ENCODE results near the gene MAPKAP1.

Gene MAPKAP1

DNA sequence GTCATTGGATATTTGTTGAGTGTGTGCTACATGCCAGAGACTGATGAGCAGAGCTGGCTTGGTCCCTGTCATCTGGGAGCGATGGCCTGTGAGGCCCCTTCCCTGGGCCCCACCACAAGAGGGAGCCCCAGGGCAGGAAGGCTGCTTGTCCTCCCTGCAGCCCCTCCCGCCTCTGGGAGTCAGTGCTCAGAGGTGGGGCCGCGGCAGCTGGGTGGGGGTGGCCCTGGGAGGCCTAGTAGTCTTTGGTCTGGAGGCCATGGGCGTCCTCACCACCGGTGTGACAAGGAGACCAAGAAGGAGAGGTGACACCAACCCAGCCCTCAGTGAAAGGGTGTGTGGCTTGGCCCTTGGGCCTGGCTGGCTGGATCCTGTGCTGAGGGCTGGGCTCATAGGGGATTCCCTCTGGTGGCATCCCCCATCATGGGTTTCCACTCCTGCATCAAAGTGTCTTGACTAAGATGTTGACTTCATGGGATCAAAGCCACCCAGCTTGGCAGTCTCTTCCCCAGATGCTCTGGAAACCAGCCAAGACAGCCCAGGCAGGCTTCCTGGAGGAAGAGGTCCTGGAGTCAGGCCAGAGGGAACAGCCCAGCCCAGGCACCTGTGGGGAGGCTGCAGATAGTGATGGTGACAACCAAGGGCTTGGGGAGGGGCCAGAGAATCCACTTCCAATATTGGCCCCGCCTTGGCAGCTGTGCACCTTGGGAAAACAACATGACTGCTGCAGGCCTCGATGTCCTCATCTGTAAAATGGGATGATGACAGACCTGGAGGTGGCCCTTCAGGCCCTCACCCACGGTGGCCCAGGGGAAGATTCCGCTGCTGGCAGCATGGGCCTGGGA, 278.7 kb downstream of the MAPKAP1 start:
- no peak for DNase-seq

DNA sequence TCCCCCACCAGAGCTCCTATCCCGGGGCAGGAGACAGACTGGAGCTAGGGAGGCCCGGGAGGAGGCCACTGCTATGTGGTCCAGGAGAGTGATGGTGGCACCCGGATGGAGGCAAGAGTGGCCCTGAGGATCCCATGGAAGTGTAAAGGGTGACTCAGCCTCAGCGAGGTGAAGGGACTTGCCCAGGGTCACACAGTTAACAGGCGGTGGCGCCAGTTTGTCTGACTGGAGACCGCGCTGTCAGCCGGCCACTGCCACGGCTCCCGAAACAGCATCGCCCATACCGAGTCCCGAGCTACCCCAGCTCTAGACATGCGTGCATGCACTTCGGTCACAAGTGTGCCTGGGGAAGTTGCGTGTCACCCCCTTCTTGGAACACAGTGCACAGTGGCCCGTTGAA, 279.5 kb downstream of the MAPKAP1 start:
- no peak for DNase-seq

DNA sequence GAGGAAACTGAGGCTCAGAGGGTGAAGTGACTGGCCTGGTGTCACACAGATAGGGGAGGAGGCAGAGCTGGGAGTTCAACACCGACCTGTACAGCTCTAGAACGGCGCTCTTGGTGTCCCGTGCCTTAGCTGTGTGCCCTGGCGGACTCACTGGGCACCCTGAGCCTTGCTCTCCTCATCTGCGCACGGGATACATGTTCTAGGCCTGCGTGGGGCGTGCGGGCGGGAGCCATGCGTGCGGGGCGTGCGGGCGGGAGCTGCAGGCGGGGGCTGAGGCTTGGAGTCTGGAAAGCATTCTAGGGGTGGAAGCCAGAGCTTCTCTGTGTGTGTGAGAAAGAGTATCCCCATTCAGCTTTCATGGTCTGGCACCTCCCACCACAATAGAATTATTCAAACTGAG, 280.1 kb downstream of the MAPKAP1 start:
- no peak for DNase-seq

DNA sequence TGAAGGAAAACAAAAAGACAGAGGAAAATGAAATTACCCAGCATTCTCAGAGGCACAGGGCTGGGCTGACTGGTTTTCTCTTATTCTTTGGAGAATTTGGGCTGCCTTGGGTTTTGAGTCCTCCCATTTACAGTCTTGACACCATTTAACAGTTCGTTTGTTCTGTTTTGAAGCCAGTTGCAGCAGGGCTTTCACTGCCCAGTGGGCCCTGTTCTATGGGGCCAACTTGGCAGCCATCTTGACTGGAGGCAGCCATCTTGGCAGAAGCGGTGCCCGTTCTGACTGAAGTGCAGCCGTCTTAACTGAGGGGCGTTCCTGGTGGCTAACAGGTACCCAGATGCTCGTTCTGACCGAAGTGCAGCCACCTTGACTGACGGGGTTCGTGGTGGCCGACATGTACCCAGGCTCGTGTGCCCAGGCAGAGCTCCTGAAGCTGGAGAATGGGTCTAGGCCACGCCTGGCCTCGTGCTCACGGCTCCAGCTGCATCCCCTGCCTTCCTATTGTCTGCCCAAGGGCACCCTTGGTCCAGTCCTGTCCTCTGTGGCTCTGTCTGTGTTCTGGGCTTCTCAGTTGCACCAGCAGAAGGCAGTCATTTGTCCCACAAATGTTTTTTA, 281.0 kb downstream of the MAPKAP1 start:
- DNase-seq = no peak

DNA sequence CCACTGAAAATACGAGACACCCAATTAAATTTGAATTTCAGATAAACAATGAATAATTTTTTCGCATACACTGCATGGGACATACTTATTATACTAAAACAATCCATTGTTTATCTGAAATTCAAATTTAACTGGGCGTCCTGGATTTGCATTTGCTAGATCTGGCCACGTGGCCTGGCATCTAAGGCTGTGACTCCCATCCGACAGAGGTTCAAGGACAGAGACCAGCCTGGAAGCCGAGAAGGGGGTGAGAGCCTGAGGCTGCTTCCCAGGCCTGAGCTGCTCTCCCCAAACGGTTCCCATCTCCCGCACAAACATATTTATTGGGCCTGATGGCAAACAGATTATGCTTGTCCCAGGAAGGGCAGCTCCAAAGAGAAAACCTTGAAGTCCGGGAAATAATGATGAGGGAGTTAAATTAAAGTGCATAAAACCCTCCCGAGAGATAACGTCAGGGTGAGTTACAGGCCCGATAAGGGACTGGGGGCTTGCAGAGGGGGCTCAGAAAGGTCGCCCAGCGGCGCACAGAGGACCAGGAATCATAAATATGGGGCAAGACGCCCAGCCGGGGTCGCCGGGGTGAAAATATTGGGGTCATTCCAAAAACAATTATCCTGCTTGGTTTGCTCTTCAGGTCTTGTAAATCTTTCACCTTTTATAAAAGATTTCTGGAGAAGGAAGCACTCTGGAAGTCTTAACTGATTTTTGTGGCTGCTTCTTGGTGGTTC, 281.7 kb downstream of the MAPKAP1 start:
- DNase-seq = no peak

DNA sequence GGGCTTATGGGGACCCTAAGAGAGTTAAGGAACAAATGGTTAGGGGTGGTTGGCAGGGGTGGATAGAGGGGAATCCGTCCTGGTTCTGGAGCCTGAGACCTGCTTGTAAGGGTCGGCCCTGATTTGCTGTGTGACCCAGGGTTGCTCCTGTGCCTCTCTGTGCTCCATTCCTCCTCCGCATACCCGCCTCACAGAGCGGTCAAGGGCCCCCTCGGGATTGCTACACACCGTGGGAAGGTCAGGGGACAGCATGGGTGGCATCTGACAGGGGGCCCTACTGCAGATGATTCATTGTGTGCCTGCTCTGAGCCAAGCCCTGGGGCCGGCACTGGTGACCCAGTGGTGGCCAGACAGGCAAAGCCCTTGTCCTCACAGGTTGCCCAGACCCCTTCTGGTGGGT, 283.0 kb downstream of the MAPKAP1 start:
- no peak for DNase-seq

DNA sequence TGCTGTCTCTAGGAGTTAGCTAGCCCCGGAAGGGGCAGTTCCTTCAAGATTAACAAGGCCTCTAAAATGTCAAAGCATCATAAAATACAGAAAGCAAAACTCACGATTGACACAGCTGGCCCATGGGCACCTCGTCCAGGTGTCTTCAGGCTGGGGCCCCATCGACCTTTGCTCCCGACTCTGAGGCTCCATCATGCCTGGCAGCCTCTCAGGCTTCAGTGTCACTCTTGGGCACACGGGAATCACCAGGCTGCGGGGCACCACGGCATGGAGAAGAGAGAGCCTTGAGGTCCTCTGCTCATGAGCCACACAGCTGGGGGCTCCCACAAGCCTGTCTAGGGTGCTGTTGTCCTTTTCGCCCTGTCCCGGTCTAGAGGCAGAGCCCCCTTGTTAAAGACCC, 284.2 kb downstream of the MAPKAP1 start:
- no peak for DNase-seq

DNA sequence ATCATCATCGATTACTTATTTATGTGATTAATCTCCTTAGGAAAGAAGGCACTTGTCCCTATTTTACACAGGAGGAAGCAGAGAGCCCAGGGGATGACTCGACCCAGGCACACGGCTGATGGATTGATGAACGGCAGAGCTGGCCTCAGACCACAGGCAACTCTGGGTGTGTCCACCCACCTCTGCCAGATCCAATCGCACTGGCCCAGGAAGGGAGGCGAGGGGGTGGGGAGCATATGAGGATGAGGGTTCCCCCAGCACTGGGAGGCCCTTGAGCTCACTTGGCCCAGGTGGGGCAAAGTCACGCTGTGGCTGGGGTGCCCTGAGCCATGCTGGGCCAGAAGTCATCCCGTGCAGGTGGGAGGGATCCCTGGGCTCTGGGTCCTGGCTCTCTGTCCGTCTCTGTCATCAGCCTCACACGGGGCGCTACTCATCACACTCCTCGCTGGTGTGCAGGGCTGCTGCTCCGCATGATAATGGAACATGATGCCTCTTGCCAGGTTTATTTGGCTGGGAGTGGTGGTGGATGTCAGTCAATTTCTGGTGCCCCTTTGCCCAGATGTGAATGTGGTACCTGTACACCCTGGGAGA, 285.3 kb downstream of the MAPKAP1 start:
- DNase-seq = no peak

DNA sequence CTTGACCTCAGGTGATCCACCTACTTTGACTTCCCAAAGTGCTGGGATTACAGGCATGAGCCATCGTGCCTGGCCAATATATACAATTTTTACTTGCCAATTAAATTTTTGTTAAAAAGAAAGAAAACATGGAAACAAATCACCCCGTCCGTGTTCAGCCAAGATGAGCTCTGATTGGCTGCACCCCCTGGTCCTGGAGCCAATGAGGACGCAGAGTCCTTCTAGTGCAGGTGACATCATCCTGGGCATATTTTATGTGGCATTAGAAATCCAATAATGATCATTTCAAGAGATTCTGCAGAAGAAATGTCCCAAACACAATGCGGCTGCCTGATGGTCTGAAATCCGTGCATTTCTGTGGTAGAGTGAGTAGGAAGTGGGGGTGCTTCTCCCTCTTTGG, 285.8 kb downstream of the MAPKAP1 start:
- no peak for DNase-seq

DNA sequence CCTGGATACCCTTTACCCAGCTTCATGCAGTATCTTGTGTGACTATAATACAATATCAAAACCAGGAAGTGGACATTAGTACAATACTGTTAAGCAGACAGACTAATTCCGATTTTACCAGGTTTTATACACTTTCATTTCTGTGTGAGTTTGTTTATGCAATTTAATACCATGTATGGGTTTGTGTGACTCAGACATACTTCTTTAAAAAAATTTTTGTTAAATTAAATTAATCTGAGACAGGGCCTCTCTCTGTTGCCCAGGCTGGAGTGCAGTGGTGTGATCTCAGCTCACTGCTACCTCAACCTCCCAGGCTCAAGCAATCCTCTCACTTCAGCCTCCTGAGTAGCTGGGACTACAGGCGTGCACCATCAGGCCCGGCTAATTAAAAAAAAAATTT, 288.6 kb downstream of the MAPKAP1 start:
- DNase-seq = no peak

DNA sequence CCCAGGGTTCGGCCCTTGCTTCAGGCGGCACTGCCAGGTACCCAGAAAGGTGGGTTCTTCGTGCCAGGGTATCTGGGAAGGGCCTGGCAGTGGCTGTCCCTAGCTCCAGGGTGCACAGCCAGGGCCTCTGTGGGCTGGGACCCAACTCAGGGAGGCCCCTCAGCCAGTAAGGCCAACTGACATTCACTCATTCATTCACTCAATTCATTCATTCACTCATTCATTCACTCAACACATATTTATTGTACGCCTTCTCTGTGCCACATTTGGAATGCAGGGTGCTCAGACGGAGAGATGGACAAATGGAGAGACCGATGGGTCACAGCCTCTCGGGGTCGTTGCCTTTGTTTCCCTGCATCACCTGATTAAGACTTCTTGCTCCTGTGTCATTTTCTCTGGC, 290.5 kb downstream of the MAPKAP1 start:
- no peak for DNase-seq

DNA sequence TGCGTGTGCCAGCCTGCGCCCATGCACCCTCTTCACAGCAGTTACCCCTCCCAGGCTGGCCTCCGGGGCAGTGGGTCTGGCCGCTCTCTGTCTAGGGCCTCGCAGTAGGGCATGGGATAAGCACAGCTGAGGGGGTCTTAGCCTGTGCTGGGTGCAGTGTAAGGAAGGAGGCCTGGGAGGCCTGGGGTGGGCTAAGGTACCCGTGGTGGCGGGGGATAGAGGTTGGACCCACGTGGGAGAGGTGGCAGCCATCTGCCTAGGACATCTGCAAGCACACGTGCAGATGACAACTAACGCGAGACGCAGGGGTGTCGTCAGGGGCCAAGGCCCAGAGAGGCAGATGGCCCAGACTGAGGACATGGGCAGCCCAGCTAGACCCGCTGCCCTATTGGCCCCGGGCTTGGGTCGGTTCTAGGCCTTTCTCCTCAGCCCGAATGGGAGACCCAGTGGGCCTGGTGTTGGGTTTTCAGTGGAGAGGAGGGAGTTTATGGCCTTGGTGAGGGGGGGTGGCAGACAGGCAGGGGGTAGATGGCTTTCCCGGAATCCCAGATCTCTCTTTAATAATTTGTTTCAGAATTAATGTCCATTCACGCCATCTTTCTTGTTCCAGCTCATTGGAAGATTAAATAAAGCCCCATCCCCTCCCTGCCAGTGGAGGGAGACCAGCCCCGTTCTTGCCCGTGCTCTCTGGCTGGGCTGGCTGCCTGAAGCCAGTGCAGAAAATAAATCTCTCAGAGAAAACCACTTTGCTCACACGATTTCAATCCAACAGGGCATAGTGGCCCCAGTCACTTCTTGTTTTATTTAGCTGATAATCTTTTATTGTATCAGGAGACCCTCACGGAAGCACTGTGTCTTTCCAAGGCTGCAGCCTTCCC, 291.2 kb downstream of the MAPKAP1 start:
- no peak for DNase-seq

DNA sequence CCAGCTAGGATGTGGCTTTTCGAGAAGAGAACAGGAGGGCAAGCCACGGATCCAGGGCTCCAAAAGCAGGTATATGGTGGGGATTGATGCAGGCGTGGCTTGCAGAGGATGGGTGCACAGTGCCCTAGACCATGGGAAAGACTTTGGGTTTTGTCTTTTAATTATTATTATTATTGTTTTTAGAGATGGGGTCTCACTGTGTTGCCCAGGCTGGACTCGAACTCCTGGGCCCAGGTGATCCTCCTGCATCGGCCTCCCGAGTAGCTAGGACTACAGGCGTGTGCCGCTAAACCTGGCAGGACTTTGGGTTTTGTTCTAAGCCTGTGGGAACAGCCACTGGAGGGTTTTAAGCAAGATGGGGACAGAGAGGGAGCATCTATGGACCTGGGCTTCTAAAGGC, 293.4 kb downstream of the MAPKAP1 start:
- no peak for DNase-seq

DNA sequence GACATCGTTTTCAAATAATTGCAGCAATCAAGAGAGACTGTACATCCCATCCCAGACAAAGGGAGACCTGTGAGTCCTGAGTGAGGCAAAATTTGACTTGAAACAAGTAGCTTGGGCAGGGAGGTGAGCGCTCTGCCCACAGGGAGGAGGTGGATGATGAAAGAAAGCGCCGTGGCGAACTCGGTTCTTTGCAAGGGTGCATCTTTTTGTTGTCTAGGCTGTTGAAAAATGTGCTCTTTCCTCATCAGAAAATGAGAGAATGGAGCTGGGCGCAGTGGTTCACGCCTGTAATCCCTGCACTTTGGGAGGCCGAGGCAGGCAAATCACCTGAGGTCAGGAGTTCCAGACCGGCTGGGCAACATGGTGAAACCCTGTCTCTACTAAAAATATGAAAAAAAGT, 294.8 kb downstream of the MAPKAP1 start:
- no peak for DNase-seq

DNA sequence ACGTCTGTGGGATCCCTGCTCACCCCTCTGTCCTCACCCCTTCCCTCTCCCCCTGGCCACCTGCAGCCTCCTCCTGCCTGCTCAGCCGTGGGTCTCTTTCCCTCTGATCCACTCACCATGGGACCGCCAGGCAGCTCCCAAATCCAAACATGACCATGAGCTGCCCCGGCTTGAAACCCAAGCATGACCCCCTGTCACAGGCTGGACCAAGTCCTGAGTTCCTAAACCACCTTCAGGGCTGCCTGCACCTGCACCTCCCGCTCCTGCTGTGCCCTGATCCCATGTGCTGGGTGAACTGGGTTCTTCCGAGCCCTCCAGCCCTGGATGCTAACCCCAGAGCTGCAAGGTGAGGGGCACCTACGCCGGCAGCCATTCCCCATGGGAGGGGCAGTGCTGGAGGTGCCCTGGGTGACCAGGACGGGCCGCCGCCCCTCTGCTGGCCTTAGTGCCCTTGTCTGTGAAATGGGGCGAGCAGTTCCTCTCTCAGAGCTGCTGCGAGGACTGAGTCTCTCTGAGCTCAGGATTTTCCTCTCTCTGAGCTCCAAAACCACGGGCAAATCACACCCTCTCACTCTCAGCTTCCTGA, 295.7 kb downstream of the MAPKAP1 start:
- DNase-seq = no peak

DNA sequence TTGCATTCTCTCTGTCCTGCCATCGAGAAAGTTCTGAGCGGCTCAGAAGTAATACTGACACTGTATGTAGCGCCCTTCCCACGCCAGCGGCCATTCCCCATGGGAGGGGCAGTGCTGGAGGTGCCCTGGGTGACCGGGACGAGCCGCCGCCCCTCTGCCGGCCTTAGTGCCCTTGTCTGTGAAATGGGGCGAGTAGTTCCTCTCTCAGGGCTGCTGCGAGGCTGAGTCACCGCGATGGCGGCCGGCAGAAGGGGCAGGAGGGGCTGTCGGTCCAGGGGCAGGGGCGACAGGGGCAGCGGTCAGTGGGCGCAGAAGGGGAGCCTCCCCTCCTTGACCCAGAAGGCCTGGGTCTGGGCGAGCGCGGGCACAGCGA, 296.5 kb downstream of the MAPKAP1 start:
- no peak for DNase-seq

DNA sequence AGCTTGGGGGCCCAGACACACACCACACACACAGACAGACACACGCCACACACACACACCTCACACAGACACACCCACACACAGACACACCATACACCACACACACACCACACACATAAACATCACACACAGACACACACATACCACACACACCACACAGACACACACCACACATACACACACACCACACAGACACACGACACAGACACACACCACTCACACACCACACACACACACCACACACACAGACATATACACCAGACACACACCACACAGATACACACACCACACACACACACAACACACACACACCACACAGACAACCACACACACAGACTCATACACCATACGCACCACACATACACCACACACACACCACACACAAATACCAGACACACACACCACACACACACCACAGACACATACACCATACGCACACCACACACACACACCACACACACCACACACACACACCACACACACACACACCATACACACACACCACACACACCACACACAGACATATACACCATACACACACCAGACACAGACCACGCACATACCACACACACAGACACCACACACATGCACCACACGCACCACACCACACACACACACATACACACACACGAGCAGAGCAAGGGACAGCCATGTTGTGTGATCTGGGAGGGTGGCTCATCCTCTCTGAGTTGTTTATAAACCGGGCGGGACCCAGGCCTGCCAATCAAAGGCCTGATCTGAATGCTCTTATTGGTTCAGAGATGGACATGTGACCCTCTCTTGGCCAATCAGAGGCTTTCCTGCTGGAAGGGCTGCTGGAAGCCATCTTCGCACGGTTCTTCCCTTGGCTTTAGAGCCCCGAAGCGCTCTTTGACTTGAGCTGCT, 297.1 kb downstream of the MAPKAP1 start:
- DNase-seq = no peak

DNA sequence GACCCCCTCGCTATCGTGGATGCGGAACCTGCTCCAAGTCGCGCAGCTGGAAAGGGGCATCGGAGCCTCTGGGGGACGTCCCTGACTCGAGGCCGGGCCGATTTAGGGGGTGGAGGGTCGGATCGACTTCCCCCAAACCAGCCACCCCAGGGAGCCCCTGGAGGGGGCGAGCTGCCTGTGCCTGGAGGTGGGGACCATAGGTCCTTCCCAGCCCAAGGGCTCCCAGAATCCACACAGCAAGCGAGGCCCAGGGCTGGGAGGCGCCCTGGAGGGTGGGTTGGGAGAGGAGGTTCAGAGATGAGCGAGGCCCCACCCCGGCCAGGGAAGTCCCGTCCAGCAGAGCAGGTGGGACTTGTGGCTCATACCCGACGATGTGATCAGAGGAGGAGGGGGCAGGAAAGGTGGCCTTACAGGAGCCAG, 297.8 kb downstream of the MAPKAP1 start:
- no peak for DNase-seq

DNA sequence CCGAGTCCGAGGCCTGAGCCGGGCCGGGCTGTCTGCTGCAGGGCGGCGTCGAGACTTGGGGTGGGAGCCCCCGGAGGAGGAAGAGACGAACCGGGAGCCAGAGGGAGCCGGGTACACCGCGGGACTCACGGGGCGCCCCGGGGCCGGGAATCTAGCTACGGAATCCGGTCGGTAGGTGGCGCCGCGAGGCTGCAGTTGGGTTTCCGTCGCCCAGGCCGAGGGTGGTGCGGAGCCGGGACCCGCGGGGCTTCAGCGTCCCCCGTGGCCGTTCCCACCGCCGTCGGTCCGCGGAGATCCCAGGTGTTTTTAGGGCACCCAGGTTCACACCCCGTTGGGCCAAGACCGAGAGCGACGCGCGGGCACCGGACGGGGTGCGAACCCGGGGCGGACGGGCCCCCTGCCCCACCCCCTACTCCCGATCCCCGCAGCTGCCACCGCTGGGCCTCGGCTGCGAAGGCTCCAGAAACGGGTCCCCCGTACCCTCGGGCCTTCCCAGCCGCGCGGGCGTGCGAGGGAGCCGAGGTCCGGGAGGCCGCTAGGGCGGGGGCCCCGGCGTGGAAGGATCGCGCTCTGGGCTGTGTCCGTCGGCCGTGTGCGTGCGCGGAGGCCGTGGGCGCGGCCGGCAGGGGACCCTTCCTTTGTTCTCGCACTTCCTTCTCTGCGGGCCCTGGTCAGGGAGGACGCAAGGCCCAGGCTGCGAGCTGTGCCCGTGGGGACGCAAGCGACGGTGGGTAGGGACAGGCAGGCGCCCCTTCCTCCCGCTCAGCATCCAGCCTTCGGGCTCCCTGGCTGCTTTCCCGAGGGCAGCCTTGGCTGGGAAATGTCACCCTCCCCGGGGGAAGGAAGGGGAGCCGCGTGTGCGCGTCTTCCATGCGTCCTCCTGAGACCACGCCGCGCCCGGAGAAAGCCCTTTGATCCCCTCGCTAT, 298.8 kb downstream of the MAPKAP1 start:
- no peak for DNase-seq

DNA sequence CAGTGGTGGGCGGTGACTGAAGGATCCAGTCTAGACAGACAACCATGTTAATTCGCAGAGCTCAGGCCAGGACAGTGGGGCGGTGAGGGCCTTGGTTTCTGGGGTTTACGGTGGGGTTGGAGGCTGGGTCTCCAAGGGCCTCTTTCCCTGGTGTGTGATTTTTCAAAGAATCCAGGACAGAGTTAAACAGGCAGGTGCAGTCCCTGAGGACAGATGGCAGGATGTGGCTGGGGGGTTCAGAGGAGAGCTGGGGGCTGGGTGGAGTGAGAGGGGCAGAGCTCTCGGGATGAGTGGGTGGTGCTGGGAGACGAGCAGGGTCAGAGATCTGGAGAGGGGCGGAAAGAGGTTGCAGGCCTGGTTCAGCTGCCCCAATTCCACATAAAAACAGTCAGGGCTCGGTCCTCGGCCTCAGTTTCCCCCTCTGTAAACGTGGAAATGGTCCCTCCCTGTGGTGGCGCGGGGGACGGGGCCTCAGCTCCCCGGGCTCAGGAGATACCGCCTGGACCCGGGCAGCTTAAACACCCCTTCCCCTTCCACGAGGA, 299.5 kb downstream of the MAPKAP1 start:
- DNase-seq = no peak
